A549 (cell line): ENCODE data around the gene VENTX.

Source experiments
- MYC ChIP-seq: IDR thresholded peaks from 2 replicates; pipeline ENCODE4 v1.6.1; 2012; ENCODE audit warnings: mild to moderate bottlenecking, inconsistent platforms, low read length, improper control_type of control experiment, borderline replicate concordance
- POLR2A ChIP-seq: IDR thresholded peaks from 2 replicates; pipeline ENCODE4 v1.6.1; 2012; ENCODE audit warnings: mild to moderate bottlenecking, low read length
- POLR2AphosphoS2 ChIP-seq: conservative IDR thresholded peaks from 2 replicates; pipeline ENCODE4 v1.6.1; 2012; ENCODE audit warnings: low read length, improper control_type of control experiment, inconsistent platforms

- TF ChIP-seq POLR2AphosphoS2, result no peak
- no peak for TF ChIP-seq POLR2A
- TF ChIP-seq MYC, result no peak
Observed at GRCh38 chr10:133272964-133273420, 35.3 kb downstream of the VENTX start.
